Measurements from ENCODE around the gene SGO2. TPM values are rescaled to one million over a fixed set of nuclear protein-coding genes. Genes with fewer than 3 reads are reported as not detected.

The SGO2 gene
- total and polyA plus RNA-seq, 9 of the 15 experiments (the other 6 are each of a cell fraction or from before 2014, with no cell fraction given): 14.5 to 25.9 (median 16.6) TPM

DNA sequence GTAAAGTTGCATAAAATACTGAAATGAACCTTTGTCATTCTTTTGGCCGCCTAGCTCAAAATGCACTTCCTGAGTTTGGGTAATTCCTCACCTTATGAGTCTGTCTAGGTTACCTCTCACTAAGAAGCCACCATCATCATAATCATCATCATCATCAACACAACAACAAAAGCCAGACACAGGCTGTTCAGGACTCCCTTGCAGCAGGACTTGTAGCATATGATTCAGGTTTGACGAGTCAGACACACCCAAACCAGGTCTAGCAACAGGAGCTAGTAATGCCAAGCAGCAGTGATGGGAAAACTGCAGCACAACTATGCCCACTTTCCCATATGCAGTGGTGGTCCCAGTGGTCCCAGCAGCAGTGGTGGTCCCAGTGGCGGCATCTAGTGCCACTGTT lies 2.8 kb upstream of the SGO2 start (continued):
- TF ChIP-seq, protein P1, sequence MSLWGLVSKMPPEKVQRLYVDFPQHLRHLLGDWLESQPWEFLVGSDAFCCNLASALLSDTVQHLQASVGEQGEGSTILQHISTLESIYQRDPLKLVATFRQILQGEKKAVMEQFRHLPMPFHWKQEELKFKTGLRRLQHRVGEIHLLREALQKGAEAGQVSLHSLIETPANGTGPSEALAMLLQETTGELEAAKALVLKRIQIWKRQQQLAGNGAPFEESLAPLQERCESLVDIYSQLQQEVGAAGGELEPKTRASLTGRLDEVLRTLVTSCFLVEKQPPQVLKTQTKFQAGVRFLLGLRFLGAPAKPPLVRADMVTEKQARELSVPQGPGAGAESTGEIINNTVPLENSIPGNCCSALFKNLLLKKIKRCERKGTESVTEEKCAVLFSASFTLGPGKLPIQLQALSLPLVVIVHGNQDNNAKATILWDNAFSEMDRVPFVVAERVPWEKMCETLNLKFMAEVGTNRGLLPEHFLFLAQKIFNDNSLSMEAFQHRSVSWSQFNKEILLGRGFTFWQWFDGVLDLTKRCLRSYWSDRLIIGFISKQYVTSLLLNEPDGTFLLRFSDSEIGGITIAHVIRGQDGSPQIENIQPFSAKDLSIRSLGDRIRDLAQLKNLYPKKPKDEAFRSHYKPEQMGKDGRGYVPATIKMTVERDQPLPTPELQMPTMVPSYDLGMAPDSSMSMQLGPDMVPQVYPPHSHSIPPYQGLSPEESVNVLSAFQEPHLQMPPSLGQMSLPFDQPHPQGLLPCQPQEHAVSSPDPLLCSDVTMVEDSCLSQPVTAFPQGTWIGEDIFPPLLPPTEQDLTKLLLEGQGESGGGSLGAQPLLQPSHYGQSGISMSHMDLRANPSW (CRISPR knock-in tag; IDR thresholded peaks at IDR 0.05): no peak
- TF ChIP-seq MLX (CRISPR knock-in tag; conservative IDR thresholded peaks at IDR 0.05): no peak
- TF ChIP-seq NRF1 (conservative IDR thresholded peaks at IDR 0.05 in 1 of 2, IDR thresholded peaks at IDR 0.05 in 1 of 2): no peak
- no peak for TF ChIP-seq KDM1A (IDR thresholded peaks at IDR 0.05)
- TF ChIP-seq ARID3B (CRISPR knock-in tag; IDR thresholded peaks at IDR 0.05; ENCODE audit: borderline replicate concordance): no peak
- no peak for TF ChIP-seq JUN (IDR thresholded peaks at IDR 0.05; ENCODE audit: borderline replicate concordance, low read depth, low read length)
- no peak for TF ChIP-seq JUN (CRISPR knock-in tag; IDR thresholded peaks at IDR 0.05; ENCODE audit: borderline replicate concordance)
- TF ChIP-seq NFYB (IDR thresholded peaks at IDR 0.05; ENCODE audit: extremely low read depth, insufficient read length): no peak

Data from K562 (cell line).